Measurements from ENCODE around the gene PRPF6.

PRPF6 gene

GRCh38 chr20:63961664-63962425 lies 19.1 kb upstream of the PRPF6 start:
- Histone ChIP-seq H3K4me1 (peaks cover 0 to 14% (median 9%) of the 10 kb centered on the region in 4 donors), H3K27ac (no peak overlapping the region), H3K9me3 (no peaks in the 10 kb centered on the region), H3K27me3 (no peaks in the 10 kb centered on the region), H3K4me3 (no peak overlapping the region), H3K36me3 (peaks cover 16 to 80% (median 51%) of the 10 kb centered on the region in 3 donors)
- intact Hi-C loops (cut with DNase I; ENCODE audit: low total_unique reads) = no loop called here
- no peak for DNase-seq
- no peak for TF ChIP-seq CTCF (IDR thresholded peaks at IDR 0.05)

GRCh38 chr20:63962426-63963347 lies 18.2 kb upstream of the PRPF6 start:
- peaks cover 16 to 88% (median 58%) of the 10 kb centered on the region in 3 donors for H3K36me3 ChIP-seq
- no peaks in the 10 kb centered on the region for H3K27me3 ChIP-seq
- TF ChIP-seq CTCF (IDR thresholded peaks at IDR 0.05) = no peak
- H3K9me3 ChIP-seq = no peaks in the 10 kb centered on the region
- no peak overlapping the region for H3K4me3 ChIP-seq
- no peak overlapping the region for H3K27ac ChIP-seq
- no peak for DNase-seq
- intact Hi-C loops (cut with DNase I; ENCODE audit: low total_unique reads) = no loop called here
- peaks cover 0 to 5% (median 2%) of the 10 kb centered on the region in 4 donors for H3K4me1 ChIP-seq

GRCh38 chr20:63963348-63963741 lies 17.6 kb upstream of the PRPF6 start:
- H3K36me3 ChIP-seq = peaks cover 16 to 86% (median 58%) of the 10 kb centered on the region in 3 donors
- no peak for DNase-seq
- intact Hi-C loops (cut with DNase I; ENCODE audit: low total_unique reads) = no loop called here
- no peaks in the 10 kb centered on the region for H3K9me3 ChIP-seq
- peaks cover 0 to 4% (median under 1%) of the 10 kb centered on the region in 4 donors for H3K4me1 ChIP-seq
- H3K27me3 ChIP-seq = no peaks in the 10 kb centered on the region
- H3K4me3 ChIP-seq = no peak overlapping the region
- no peak for TF ChIP-seq CTCF (IDR thresholded peaks at IDR 0.05)
- H3K27ac ChIP-seq = no peak overlapping the region

GRCh38 chr20:63963784-63964301 lies 17.1 kb upstream of the PRPF6 start:
- Histone ChIP-seq H3K27ac (no peak overlapping the region), H3K4me3 (no peak overlapping the region), H3K4me1 (peaks cover 0 to 9% (median 5%) of the 10 kb centered on the region in 4 donors), H3K27me3 (no peaks in the 10 kb centered on the region), H3K36me3 (peaks cover 16 to 81% (median 58%) of the 10 kb centered on the region in 3 donors), H3K9me3 (no peaks in the 10 kb centered on the region)
- intact Hi-C loops (cut with DNase I; ENCODE audit: low total_unique reads) = no loop called here
- no peak for TF ChIP-seq CTCF (IDR thresholded peaks at IDR 0.05)
- DNase-seq = no peak

- Histone ChIP-seq H3K27ac (no peak overlapping the region), H3K27me3 (no peaks in the 10 kb centered on the region), H3K4me1 (peaks cover 0 to 13% (median 9%) of the 10 kb centered on the region in 4 donors), H3K4me3 (no peak overlapping the region), H3K9me3 (no peaks in the 10 kb centered on the region), H3K36me3 (peaks cover 14 to 75% (median 54%) of the 10 kb centered on the region in 3 donors)
- intact Hi-C loops (cut with DNase I; ENCODE audit: low total_unique reads) = no loop called here
- TF ChIP-seq CTCF (IDR thresholded peaks at IDR 0.05) = no peak
- DNase-seq = no peak
Measured at GRCh38 chr20:63964412-63964811, 16.5 kb upstream of the PRPF6 start.
